ENCODE results near the gene DYRK2.

DNA sequence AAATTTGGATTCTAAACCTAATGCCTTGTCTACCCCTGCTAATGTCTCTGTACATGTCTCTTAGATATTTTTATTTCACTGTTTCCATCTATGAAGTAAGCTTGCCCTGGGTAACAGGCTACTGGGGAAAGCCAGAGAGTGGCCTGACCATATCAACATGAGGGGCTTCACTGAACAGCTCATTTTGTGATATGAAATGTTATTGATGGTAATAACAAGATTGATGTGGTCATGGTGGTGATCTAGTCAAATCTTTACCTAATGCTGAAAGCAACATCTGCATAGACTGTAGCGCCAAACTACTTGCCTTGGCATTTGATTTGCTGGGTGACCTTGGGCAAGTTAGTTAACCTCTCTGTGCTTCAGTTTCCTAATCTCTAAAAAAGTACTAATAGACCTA lies 9.9 kb upstream of the DYRK2 start:
- TF ChIP-seq, protein P1, sequence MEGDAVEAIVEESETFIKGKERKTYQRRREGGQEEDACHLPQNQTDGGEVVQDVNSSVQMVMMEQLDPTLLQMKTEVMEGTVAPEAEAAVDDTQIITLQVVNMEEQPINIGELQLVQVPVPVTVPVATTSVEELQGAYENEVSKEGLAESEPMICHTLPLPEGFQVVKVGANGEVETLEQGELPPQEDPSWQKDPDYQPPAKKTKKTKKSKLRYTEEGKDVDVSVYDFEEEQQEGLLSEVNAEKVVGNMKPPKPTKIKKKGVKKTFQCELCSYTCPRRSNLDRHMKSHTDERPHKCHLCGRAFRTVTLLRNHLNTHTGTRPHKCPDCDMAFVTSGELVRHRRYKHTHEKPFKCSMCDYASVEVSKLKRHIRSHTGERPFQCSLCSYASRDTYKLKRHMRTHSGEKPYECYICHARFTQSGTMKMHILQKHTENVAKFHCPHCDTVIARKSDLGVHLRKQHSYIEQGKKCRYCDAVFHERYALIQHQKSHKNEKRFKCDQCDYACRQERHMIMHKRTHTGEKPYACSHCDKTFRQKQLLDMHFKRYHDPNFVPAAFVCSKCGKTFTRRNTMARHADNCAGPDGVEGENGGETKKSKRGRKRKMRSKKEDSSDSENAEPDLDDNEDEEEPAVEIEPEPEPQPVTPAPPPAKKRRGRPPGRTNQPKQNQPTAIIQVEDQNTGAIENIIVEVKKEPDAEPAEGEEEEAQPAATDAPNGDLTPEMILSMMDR (IDR thresholded peaks at IDR 0.05), result no peak
- TF ChIP-seq POLR2A (IDR thresholded peaks at IDR 0.05) (no peak), POLR2AphosphoS5 (IDR thresholded peaks at IDR 0.05; ENCODE audit: insufficient read depth in 1 of 2, low read depth in 1 of 2) (no peak)
